Stimulated activated naive CD8-positive, alpha-beta T cell treated with anti-CD3 and anti-CD28 coated beads, Interleukin-15, Interleukin-2, amounts not matched to agents 100 ng/mL and 50 ng/mL, for 24 hours (primary cell): ENCODE data around the gene BEND2.
"Not testable (repeated sequence)": the region's sequence is repeated elsewhere in the genome, so short reads cannot be mapped to it uniquely, and the experiment has no call there.

Experiments
- H3K27ac Mint-ChIP-seq: one replicate; pipeline ENCODE4 v1.8.0; 2021; ENCODE audit warnings: mild to moderate bottlenecking, mixed read lengths
- H3K27me3 Mint-ChIP-seq: one replicate; pipeline ENCODE4 v1.8.0; 2021; ENCODE audit warnings: mixed read lengths
- H3K36me3 Mint-ChIP-seq: one replicate; pipeline ENCODE4 v1.8.0; 2021; ENCODE audit warnings: low read depth, mixed read lengths
- H3K4me1 Mint-ChIP-seq: one replicate; pipeline ENCODE4 v1.8.0; 2021; ENCODE audit warnings: low read depth, mixed read lengths
- H3K4me3 Mint-ChIP-seq: one replicate; pipeline ENCODE4 v1.8.0; 2021; ENCODE audit warnings: mild to moderate bottlenecking, mixed read lengths
- H3K9me3 Mint-ChIP-seq: one replicate; pipeline ENCODE4 v1.8.0; 2021; ENCODE audit warnings: mixed read lengths

The BEND2 gene

DNA sequence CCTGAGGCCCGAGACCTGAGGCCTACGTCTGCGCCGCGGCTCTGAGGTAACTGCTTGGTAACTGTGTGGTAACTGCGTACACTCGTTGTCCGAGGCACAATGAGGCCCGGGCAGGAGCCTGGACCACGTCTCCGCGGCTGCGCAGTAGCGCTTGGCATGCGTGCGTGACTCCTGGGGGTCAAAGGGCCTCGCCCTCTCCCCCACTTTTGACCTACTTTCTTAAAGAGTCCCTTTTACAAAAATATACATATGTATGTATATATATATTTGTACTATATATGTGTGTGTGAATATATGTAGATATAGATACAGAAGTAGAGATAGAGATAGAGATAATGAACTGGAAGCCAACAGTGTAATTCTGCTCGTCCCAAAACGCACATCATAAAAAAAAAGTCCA is at the start of gene BEND2:
BEND2 (minus strand) TSS at position 101 of the 400 bp plus-strand sequence. CDS start 136 bp downstream, outside the sequence.
- no peaks in the 10 kb centered on the region for H3K4me1 Mint-ChIP-seq
- no peak within 1 kb of the TSS for H3K27ac Mint-ChIP-seq
- no peaks in the 10 kb centered on the region for H3K27me3 Mint-ChIP-seq
- H3K4me3 Mint-ChIP-seq = no peak within 1 kb of the TSS
- no peaks in the 10 kb centered on the region for H3K36me3 Mint-ChIP-seq
- H3K9me3 Mint-ChIP-seq = no peaks in the 10 kb centered on the region

DNA sequence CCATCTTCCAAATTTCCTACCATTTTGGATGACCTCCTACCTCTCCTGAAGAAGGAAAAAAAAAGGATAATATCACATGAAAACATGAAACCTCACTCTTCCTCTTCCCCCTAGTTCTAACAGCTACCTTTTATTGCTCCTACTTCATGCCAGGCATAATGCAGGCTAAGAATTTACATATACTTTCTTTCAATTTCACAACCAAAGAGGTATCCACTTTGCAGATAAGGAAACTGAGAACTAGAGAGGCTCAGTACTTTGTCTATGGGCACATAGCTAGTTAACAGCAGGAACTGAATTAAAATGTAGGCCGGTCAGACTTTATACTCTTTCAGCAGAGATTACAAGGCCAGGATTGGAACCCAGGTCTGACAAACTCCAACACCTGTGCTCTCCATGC is 34.4 kb upstream of the BEND2 start:
- no peak overlapping the region for H3K27ac Mint-ChIP-seq
- H3K4me1 Mint-ChIP-seq = no peaks in the 10 kb centered on the region
- no peak overlapping the region for H3K4me3 Mint-ChIP-seq
- H3K36me3 Mint-ChIP-seq = peaks cover 12% of the 10 kb centered on the region
- no peaks in the 10 kb centered on the region for H3K9me3 Mint-ChIP-seq
- H3K27me3 Mint-ChIP-seq = no peaks in the 10 kb centered on the region

DNA sequence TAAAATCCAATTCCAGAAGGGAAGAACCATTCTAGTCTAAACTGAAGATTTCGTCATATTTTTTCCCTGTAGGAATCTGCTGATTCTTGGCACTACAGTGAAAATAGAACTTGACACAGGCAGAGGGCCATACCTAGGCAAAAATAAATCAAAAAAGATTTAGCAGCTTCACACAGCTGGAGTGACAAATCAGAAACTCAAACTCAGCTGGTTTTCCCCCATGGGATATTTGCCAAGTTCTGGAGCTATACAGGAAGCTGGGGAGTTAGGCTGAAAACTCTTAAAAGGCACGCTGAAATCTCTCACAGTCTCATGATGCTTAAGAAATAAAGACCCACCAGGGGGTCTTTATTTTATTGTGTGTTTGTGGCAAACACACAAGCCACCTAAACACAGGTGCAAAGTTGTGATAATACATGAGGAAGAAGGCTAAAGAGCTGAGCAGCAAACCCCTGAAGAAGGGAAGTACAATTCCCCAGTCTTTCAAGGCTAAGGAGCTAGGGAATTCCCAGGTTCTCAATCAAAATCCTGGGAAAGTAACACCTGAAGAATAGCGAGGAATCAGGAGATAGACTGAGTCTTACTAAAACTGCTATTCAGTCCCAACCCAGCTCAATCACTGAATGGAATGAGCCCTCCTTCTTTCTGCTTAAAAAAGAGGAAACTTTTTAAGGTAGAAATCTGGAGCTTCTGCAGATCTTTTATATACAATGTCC is 32.1 kb upstream of the BEND2 start:
- Mint-ChIP-seq H3K27me3 (no peaks in the 10 kb centered on the region), H3K27ac (no peak overlapping the region), H3K36me3 (peaks cover 12% of the 10 kb centered on the region), H3K9me3 (no peaks in the 10 kb centered on the region), H3K4me3 (no peak overlapping the region), H3K4me1 (no peaks in the 10 kb centered on the region)

DNA sequence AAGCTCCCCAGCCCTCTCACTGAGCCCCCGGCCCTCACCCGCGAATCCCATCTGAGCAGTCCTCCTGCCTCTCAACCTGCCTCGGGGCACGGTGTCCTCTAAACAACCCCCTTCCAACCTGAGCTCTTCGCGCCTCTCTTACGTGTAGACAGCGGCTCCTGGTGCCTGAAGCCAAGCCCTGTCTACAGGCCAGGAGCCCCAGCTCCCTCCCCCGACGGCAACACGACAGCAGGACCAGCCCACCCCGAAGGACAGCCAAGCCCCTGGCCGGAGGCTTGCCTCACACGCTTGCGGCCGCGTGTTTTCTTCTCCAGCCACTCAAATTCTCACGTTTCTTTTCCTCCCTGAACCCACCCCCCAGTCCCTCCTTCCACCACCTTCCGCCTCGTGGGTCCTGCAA is 9.0 kb upstream of the BEND2 start:
- H3K27me3 Mint-ChIP-seq = not testable (repeated sequence)

DNA sequence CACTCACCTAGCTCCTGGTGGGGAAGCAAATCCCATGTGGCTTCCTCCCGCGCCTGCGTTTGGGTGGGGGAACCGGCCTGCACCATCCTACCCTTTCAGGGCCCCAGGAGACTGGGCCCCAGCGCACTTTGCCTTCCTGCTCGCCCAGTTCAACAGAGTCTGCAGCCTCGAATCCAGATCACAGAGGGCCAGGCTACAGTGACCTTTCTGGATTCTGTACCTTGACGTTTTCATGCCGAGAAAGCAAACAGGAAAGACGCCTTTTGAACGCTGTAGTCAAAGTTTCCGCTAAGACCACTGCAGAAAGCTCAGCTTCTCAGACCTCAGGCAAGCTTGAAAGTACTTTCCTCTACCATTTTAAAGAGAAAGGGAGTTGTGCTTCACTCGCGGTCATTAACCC is 7.4 kb upstream of the BEND2 start:
- Mint-ChIP-seq H3K9me3 (no peaks in the 10 kb centered on the region), H3K4me3 (no peak overlapping the region), H3K36me3 (no peaks in the 10 kb centered on the region), H3K27me3 (no peaks in the 10 kb centered on the region), H3K27ac (no peak overlapping the region), H3K4me1 (no peaks in the 10 kb centered on the region)

More for the DNA sequence above, 9.0 kb upstream of the BEND2 start:
- not testable (repeated sequence) for H3K4me1 Mint-ChIP-seq, H3K4me3 Mint-ChIP-seq, H3K36me3 Mint-ChIP-seq, H3K9me3 Mint-ChIP-seq, H3K27ac Mint-ChIP-seq

DNA sequence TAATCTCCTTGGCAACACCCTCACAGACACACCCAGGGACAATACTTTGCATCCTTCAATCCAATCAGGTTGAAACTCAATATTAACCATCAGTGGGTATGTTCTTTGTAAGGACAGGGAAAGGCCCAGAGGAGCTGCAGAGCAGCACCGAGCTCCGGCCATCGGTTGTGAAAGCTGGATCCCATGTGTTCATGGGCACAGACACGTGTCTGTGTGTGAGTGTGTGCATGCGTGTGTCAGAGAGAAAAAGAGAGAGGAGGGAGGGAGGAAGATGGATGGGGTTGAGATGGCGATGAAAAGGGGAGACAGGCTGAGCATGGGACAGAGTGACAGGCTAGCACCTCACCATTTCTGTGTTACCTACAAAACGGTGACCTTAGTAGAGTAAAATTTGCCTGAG is 6.8 kb upstream of the BEND2 start:
- no peaks in the 10 kb centered on the region for H3K27me3 Mint-ChIP-seq
- no peaks in the 10 kb centered on the region for H3K4me1 Mint-ChIP-seq
- no peaks in the 10 kb centered on the region for H3K9me3 Mint-ChIP-seq
- H3K27ac Mint-ChIP-seq = no peak overlapping the region
- H3K4me3 Mint-ChIP-seq = no peak overlapping the region
- no peaks in the 10 kb centered on the region for H3K36me3 Mint-ChIP-seq

DNA sequence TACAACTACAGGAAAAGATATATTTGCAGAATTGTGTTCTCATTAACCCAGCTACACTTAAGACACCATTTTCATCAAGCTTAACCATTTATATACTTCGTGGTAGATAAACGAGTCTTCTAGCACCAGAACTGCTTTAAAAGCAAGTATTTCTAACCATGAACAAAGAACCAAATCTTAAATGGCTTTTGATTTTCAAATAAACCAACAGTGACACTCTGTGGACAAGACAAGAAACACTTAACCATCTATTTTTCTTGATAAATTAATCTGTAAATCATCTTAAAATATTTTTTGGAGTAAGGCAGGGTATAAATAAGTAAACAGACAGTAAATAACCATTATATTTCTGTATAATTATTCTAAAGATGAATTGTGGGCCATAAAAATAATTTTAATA is 10.2 kb downstream of the BEND2 start:
- Mint-ChIP-seq H3K9me3 (no peaks in the 10 kb centered on the region), H3K27ac (no peak overlapping the region), H3K4me1 (no peaks in the 10 kb centered on the region), H3K36me3 (no peaks in the 10 kb centered on the region), H3K4me3 (no peak overlapping the region), H3K27me3 (no peaks in the 10 kb centered on the region)

DNA sequence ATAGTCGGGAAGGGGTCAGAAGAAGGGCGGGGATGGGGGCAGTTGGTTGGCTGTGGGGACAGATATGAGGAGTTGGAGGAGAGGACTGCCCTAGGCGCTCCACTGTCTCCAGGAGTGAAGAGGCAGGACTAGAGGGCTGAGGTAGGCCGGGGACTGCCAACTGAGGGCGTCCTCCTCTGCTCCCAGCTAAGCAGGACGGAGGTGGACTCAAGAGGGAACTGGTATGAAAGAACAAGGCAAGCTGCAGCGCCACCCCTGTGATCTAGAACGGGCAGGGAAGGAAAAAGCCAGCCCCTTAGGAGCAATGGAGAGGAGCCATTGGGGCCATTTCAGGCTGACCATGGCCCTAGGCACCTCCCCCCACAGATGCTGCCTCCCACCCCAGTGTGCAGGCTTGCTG is 14.0 kb downstream of the BEND2 start:
- Mint-ChIP-seq H3K9me3 (no peaks in the 10 kb centered on the region), H3K36me3 (no peaks in the 10 kb centered on the region), H3K27me3 (no peaks in the 10 kb centered on the region), H3K4me3 (no peak overlapping the region), H3K27ac (no peak overlapping the region), H3K4me1 (no peaks in the 10 kb centered on the region)

DNA sequence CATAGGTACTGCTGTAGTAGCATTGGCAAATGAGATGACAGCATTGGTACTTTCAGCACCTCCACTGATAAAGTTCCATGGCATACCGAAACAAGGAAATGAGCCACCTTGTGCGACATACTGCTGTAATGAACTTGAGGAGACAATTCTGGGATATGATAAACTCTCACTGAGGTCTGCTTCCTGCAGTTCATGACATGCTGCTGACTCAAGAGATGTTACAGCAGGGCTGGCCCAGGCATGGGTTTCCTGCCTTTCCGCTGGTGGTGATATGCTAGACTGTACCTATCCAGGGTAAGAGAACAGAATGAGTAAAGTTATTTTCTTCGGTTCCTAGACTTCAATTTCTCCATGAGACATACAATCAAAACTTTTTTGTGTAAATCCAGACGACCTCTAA is 17.1 kb downstream of the BEND2 start:
- no peaks in the 10 kb centered on the region for H3K4me1 Mint-ChIP-seq
- no peaks in the 10 kb centered on the region for H3K36me3 Mint-ChIP-seq
- H3K27me3 Mint-ChIP-seq = no peaks in the 10 kb centered on the region
- H3K4me3 Mint-ChIP-seq = no peak overlapping the region
- H3K9me3 Mint-ChIP-seq = no peaks in the 10 kb centered on the region
- no peak overlapping the region for H3K27ac Mint-ChIP-seq

DNA sequence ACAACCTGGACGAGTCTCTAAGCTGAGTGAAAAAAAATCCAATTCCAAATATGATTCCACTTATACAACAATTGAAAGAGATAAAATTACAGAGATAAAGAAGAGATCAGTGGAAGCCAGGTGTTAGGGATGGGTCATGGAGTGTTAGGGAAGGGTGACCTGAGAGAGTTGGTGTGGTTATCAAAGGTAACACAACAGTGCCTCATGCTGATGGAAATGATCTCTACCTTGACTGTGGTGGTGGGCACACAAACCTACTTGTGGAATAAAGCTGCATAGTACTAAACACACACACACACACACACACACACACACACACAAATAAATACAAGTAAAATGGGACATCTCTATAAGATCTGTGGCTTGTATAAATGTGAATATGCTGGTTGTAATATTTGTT is 26.0 kb downstream of the BEND2 start:
- no peak overlapping the region for H3K27ac Mint-ChIP-seq
- no peak overlapping the region for H3K4me3 Mint-ChIP-seq
- no peaks in the 10 kb centered on the region for H3K9me3 Mint-ChIP-seq
- no peaks in the 10 kb centered on the region for H3K4me1 Mint-ChIP-seq
- no peaks in the 10 kb centered on the region for H3K27me3 Mint-ChIP-seq
- no peaks in the 10 kb centered on the region for H3K36me3 Mint-ChIP-seq

DNA sequence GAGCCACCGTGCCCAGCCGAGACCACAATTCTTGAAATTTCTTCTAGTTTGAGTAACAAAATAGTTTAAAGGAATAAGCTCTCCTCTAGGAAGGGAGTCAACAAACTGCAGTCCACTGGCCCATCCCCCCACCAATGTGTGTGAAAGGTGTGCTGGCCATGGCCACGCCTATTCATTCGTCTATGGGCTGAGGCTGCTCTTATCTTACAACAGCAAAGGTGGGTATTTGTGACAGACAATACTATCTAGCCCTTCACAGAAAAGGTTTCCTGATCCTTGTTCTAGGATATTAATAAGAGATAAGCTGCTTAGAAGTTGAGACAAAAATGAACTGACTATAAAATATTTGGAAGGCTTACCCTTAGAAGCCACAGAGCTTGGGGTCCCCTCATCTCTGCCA is 41.2 kb downstream of the BEND2 start:
- H3K9me3 Mint-ChIP-seq = no peaks in the 10 kb centered on the region
- H3K4me3 Mint-ChIP-seq = no peak overlapping the region
- H3K27me3 Mint-ChIP-seq = peaks cover 5% of the 10 kb centered on the region

DNA sequence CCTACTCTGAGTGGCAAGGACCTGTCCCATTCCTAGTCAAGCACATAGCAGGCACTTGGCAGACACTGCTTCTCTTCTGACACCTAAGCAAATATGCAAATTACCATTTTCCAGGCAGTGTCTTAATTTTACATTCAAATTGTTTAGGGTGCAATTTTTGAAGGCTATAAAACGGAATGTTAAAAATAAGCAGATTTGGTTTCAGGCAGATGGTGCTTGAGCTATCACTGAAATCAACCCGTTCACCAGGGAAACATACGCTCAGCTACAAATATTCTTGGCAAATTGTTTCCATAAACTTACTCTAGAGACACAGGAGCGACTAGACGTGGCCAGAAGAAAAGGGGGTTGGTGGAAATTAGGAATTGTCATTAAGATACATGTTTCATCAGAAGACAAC is 45.7 kb downstream of the BEND2 start:
- Mint-ChIP-seq H3K36me3 (no peaks in the 10 kb centered on the region), H3K4me1 (no peaks in the 10 kb centered on the region), H3K4me3 (no peak overlapping the region), H3K27ac (no peak overlapping the region), H3K27me3 (peaks cover 3% of the 10 kb centered on the region), H3K9me3 (no peaks in the 10 kb centered on the region)

More for the DNA sequence above, 41.2 kb downstream of the BEND2 start:
- no peaks in the 10 kb centered on the region for H3K4me1 Mint-ChIP-seq
- no peak overlapping the region for H3K27ac Mint-ChIP-seq
- H3K36me3 Mint-ChIP-seq = no peaks in the 10 kb centered on the region

DNA sequence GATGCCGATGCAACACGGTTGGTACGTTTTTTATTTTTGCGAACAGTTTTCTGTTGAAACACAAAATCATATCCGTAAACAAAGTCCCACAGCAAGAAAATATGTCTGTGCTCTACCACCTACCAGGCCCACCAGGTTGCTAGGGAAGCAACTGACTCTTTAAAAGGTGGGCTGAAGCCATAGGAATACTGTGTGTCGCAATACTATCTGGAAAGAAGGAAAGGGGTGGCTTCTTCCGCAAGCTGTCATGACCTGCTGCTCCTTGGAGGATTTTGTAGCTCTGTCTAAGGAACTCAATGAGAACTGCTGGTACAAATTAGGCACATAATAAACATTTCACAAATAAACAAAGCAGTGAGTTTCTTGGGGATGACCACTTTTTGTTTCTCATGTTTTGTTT is 46.5 kb downstream of the BEND2 start:
- H3K4me3 Mint-ChIP-seq = no peak overlapping the region
- no peaks in the 10 kb centered on the region for H3K36me3 Mint-ChIP-seq
- H3K4me1 Mint-ChIP-seq = no peaks in the 10 kb centered on the region

DNA sequence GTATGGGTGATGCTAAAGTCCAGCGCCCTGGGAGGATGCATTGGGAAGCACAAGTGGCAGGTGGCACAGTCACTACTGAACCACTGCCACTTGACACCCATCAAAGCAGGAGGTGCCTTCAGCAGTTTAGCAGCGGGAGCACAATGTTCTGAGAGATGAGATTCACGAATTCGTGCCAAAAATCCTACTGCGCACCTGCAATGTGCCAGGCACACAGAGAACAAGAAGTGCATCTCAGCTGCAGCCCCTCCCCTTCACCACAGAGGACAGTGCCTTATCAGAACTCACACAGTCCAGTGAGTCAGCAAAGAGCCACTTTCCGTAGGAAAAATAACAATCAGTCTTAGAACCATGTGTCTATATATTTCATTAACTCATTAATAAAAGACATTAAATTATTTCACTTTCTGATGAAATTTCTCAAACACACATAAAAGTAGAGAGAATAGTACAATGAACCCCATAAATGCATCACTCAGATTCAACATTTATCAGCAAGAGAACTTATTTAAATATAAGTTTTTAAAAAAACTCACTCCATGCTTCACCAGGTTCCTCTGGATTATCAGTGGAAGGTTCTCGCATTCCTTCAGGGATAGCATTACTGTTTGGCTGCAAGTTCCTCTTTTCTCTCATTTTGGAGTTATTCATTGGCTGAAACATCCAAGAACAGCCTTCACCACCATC is 47.0 kb downstream of the BEND2 start:
- H3K36me3 Mint-ChIP-seq = no peaks in the 10 kb centered on the region
- no peak overlapping the region for H3K4me3 Mint-ChIP-seq
- no peaks in the 10 kb centered on the region for H3K4me1 Mint-ChIP-seq
- no peak overlapping the region for H3K27ac Mint-ChIP-seq
- H3K9me3 Mint-ChIP-seq = no peaks in the 10 kb centered on the region
- peaks cover 3% of the 10 kb centered on the region for H3K27me3 Mint-ChIP-seq

More for the DNA sequence above, 46.5 kb downstream of the BEND2 start:
- Mint-ChIP-seq H3K9me3 (no peaks in the 10 kb centered on the region), H3K27me3 (peaks cover 3% of the 10 kb centered on the region), H3K27ac (no peak overlapping the region)

DNA sequence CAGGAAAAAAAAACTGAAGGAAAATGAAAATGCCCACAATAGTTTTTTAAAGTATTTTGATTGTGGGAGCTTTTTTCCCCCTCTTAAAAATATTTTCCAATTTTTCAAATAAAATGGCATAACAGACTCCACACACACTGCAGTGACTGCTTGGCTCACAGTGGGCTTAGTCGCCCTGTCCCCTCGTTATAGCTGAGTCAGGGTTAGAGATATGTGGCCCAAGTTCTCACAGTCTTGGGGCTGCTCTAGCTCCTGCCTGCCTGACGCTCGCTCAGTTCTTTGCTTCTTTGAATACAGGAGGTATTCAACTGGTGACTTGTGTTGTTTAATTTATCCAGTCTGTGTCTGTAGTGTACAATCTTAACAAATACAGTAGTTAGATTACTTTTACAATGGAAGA is 47.7 kb downstream of the BEND2 start:
- H3K27ac Mint-ChIP-seq = no peak overlapping the region
- H3K4me3 Mint-ChIP-seq = no peak overlapping the region
- H3K27me3 Mint-ChIP-seq = peaks cover 3% of the 10 kb centered on the region
- H3K4me1 Mint-ChIP-seq = no peaks in the 10 kb centered on the region
- no peaks in the 10 kb centered on the region for H3K9me3 Mint-ChIP-seq
- H3K36me3 Mint-ChIP-seq = no peaks in the 10 kb centered on the region

DNA sequence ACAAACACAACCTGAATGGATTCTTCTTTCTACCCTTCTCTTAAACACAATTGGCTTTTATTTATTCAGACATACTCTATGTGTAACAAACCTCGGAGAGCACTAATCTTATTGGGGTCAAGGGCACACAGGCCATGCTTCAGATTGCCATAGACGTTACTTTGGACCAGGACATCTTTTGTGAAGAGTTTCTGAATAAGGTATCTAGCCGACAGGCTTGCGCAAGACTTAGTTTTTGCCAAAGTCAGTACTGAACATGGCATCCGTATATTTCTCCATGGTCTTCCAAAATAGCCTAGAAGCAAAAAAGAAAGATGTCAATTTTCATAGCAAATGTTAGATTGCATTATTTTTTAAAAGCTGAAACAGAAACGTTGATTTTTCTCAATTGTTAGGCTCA is 49.8 kb downstream of the BEND2 start:
- no peaks in the 10 kb centered on the region for H3K36me3 Mint-ChIP-seq
- H3K4me3 Mint-ChIP-seq = no peak overlapping the region
- peaks cover 3% of the 10 kb centered on the region for H3K27me3 Mint-ChIP-seq
- H3K27ac Mint-ChIP-seq = no peak overlapping the region
- no peaks in the 10 kb centered on the region for H3K9me3 Mint-ChIP-seq
- H3K4me1 Mint-ChIP-seq = no peaks in the 10 kb centered on the region
